Stomach (tissue), 4 donors: ENCODE data around the gene PPP1CA.

Experiments used
- POLR2A ChIP-seq, 4 donors: fragments of 450-650 bp; IDR thresholded peaks; one replicate each; pipeline ENCODE4 v1.6.1; 2016; ENCODE audit warnings: antibody characterized with exemption in 4 of 4, control low read depth in 2 of 4, mild to moderate bottlenecking in 1 of 4, moderate library complexity in 1 of 4
- POLR2AphosphoS5 ChIP-seq, 3 donors: sonication (generic); formaldehyde crosslinking; IDR thresholded peaks; one replicate each; pipeline ENCODE4 v1.6.1; 2016; ENCODE audit warnings: antibody characterized with exemption in 3 of 3
- TF ChIP-seq, protein P1 (sequence below), 7 experiments: fragments of 450-650 bp in 4 of 7; fragments of 200-600 bp in 3 of 7; sonication (generic) in 3 of 7; IDR thresholded peaks; one replicate each; pipeline ENCODE4 v1.5.1; 2016 to 2019; ENCODE audit warnings: antibody characterized with exemption in 7 of 7, control low read depth in 2 of 7, mild to moderate bottlenecking in 1 of 7

DNA sequence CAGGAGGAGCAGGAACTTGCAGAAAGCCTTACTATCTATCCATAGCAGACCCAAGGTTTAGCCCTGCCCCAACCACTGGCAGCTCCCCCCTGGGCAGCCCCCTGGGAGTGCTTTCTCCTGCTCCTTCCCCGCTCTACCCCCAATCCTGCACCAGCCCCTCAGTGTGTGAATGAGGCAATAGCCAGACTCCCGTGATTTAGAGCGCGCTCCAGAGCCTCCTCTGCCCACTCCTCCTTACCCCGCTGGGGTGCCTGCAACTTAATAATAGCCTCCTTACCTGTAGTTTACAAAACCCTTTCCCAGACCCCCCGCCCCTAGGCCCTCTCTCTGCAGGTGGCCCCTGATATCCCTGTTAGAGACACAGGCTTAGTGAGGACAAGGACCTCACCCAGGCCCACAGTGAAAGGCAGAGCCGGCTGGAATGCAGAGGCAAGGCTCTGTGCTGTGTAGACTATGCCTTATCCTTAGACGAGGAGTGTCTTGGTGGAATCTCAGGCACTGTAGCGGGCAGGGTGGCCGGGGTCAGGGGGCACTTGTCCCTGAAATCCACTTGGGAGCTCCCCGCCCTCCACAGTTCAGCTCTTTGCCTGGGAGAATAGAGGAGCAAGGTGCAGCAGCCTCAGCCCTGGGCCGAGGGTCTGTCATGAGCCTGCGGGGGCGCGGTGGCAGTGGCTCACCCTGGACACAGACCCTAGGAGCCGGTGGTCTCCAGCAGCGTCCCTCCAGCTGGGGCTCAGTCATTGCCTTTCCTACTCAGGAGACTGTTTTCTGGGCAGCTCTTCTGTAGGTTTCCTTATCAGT is 9.5 kb upstream of the PPP1CA start:
- TF ChIP-seq, protein P1, sequence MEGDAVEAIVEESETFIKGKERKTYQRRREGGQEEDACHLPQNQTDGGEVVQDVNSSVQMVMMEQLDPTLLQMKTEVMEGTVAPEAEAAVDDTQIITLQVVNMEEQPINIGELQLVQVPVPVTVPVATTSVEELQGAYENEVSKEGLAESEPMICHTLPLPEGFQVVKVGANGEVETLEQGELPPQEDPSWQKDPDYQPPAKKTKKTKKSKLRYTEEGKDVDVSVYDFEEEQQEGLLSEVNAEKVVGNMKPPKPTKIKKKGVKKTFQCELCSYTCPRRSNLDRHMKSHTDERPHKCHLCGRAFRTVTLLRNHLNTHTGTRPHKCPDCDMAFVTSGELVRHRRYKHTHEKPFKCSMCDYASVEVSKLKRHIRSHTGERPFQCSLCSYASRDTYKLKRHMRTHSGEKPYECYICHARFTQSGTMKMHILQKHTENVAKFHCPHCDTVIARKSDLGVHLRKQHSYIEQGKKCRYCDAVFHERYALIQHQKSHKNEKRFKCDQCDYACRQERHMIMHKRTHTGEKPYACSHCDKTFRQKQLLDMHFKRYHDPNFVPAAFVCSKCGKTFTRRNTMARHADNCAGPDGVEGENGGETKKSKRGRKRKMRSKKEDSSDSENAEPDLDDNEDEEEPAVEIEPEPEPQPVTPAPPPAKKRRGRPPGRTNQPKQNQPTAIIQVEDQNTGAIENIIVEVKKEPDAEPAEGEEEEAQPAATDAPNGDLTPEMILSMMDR (IDR thresholded peaks at IDR 0.05), result no peak
- no peak for TF ChIP-seq POLR2A (IDR thresholded peaks at IDR 0.05)
- TF ChIP-seq POLR2AphosphoS5 (IDR thresholded peaks at IDR 0.05), result no peak
